Fibroblast of lung (primary cell): ENCODE data around the gene WDCP.

Source experiments
- CTCF ChIP-seq, 2 donors: IDR thresholded peaks in 1 of 2; conservative IDR thresholded peaks in 1 of 2; 1 replicate in 1 of 2; 2 replicates in 1 of 2; pipeline ENCODE4 v1.5.1; 2011 to 2012; ENCODE audit warnings: low read length in 2 of 2, control low read depth in 1 of 2, inconsistent platforms in 1 of 2, low read depth in 1 of 2, mild to moderate bottlenecking in 1 of 2
- EZH2 ChIP-seq: IDR thresholded peaks from 2 replicates; pipeline ENCODE4 v1.5.1; 2012; ENCODE audit warnings: low read length, control low read depth, mild to moderate bottlenecking; ENCODE audit errors: missing control alignments

- TF ChIP-seq CTCF (conservative IDR thresholded peaks at IDR 0.05 in 1 of 2, IDR thresholded peaks at IDR 0.05 in 1 of 2; ENCODE audit: low read depth in 1 of 2, low read length in 2 of 2) (no peak), EZH2 (no peak)
Observed at GRCh38 chr2:24050041-24050979, 3.1 kb upstream of the WDCP start.
